H9 (cell line): ENCODE measurements around the gene RAB5IF. TPM values are rescaled to one million over a fixed set of nuclear protein-coding genes. Genes with fewer than 3 reads are reported as not detected.

Experiments used
- DNase-seq: peaks from one replicate; pipeline ENCODE4 v3.0.0-alpha.2; 2017
- H2AFZ ChIP-seq: one replicate; pipeline ENCODE4 v1.6.1; 2013; ENCODE audit warnings: mild to moderate bottlenecking, low read length, control low read depth, moderate library complexity
- H2AK5ac ChIP-seq: 2 replicates; pipeline ENCODE4 v1.6.1; 2013; ENCODE audit warnings: low read length, control low read depth, mixed read lengths; ENCODE audit not compliant: insufficient read length
- H2BK120ac ChIP-seq: one replicate; pipeline ENCODE4 v1.6.1; 2013; ENCODE audit warnings: low read depth, mild to moderate bottlenecking, low read length, control low read depth, inconsistent platforms; ENCODE audit not compliant: poor library complexity, severe bottlenecking
- H2BK12ac ChIP-seq: 2 replicates; pipeline ENCODE4 v1.6.1; 2013; ENCODE audit warnings: low read length, control low read depth, mixed read lengths, low read depth; ENCODE audit not compliant: insufficient read length
- H2BK15ac ChIP-seq: 2 replicates; pipeline ENCODE4 v1.6.1; 2013; ENCODE audit warnings: low read depth, low read length, control low read depth
- H2BK20ac ChIP-seq: one replicate; pipeline ENCODE4 v1.6.1; 2013; ENCODE audit warnings: low read depth, mild to moderate bottlenecking, low read length, control low read depth, inconsistent platforms; ENCODE audit not compliant: poor library complexity, severe bottlenecking
- H2BK5ac ChIP-seq: 2 replicates; pipeline ENCODE4 v1.6.1; 2013; ENCODE audit warnings: low read length, control low read depth, mixed read lengths; ENCODE audit not compliant: insufficient read length
- H3K14ac ChIP-seq: 2 replicates; pipeline ENCODE4 v1.6.1; 2013; ENCODE audit warnings: low read length, control low read depth; ENCODE audit not compliant: insufficient read depth
- H3K18ac ChIP-seq: 2 replicates; pipeline ENCODE4 v1.6.1; 2013; ENCODE audit warnings: low read depth, mild to moderate bottlenecking, mixed read lengths, low read length, control low read depth; ENCODE audit not compliant: insufficient read length
- H3K23ac ChIP-seq: 2 replicates; pipeline ENCODE4 v1.6.1; 2013; ENCODE audit warnings: low read length, control low read depth, mixed read lengths, low read depth; ENCODE audit not compliant: insufficient read length
- H3K23me2 ChIP-seq: 2 replicates; pipeline ENCODE4 v1.6.1; 2013; ENCODE audit warnings: low read depth, mild to moderate bottlenecking, mixed read lengths, low read length, control low read depth; ENCODE audit not compliant: insufficient read length, poor library complexity, severe bottlenecking
- H3K27ac ChIP-seq: 2 replicates; pipeline ENCODE4 v1.5.1; 2013; ENCODE audit warnings: low read length, control low read depth, mixed read lengths, low read depth; ENCODE audit not compliant: insufficient read length
- H3K27me3 ChIP-seq: 2 replicates; pipeline ENCODE4 v1.6.1; 2013; ENCODE audit warnings: low read length, control low read depth, inconsistent platforms; ENCODE audit not compliant: insufficient read depth
- H3K4ac ChIP-seq: 2 replicates; pipeline ENCODE4 v1.6.1; 2013; ENCODE audit warnings: low read depth, mild to moderate bottlenecking, control low read depth, inconsistent platforms, low read length, moderate library complexity
- H3K4me1 ChIP-seq: 2 replicates; pipeline ENCODE4 v1.6.1; 2013; ENCODE audit warnings: low read length, control low read depth, inconsistent platforms; ENCODE audit not compliant: insufficient read depth
- H3K4me2 ChIP-seq: 2 replicates; pipeline ENCODE4 v1.6.1; 2013; ENCODE audit warnings: low read length, control low read depth, mixed read lengths; ENCODE audit not compliant: insufficient read length, insufficient read depth
- H3K56ac ChIP-seq: 2 replicates; pipeline ENCODE4 v1.6.1; 2013; ENCODE audit warnings: low read depth, mild to moderate bottlenecking, mixed read lengths, low read length, control low read depth; ENCODE audit not compliant: insufficient read length
- H3K79me1 ChIP-seq: 2 replicates; pipeline ENCODE4 v1.6.1; 2013; ENCODE audit warnings: low read depth, mild to moderate bottlenecking, moderate library complexity, low read length, control low read depth, inconsistent platforms; ENCODE audit not compliant: insufficient read depth, poor library complexity, severe bottlenecking
- H3K79me2 ChIP-seq: 2 replicates; pipeline ENCODE4 v1.6.1; 2013; ENCODE audit warnings: low read length, control low read depth, inconsistent platforms; ENCODE audit not compliant: insufficient read depth
- H3K9ac ChIP-seq: 2 replicates; pipeline ENCODE4 v1.6.1; 2013; ENCODE audit warnings: low read length, control low read depth, mixed read lengths; ENCODE audit not compliant: insufficient read length; ENCODE audit errors: extremely low read depth
- H3K9me3 ChIP-seq: one replicate; pipeline ENCODE4 v1.6.1; 2013; ENCODE audit warnings: low read depth, low read length, inconsistent platforms; ENCODE audit not compliant: control insufficient read depth
- H3T11ph ChIP-seq: one replicate; pipeline ENCODE4 v1.6.1; 2013; ENCODE audit warnings: mild to moderate bottlenecking, low read length, control low read depth, inconsistent platforms
- H4K20me1 ChIP-seq: one replicate; pipeline ENCODE4 v1.6.1; 2013; ENCODE audit not compliant: control insufficient read depth, insufficient read length, insufficient read depth
- H4K5ac ChIP-seq: 2 replicates; pipeline ENCODE4 v1.6.1; 2013; ENCODE audit warnings: low read depth, mild to moderate bottlenecking, mixed read lengths, low read length, control low read depth; ENCODE audit not compliant: insufficient read length
- H4K8ac ChIP-seq: replicated peaks from 2 replicates; pipeline ENCODE4 v1.6.1; 2013; ENCODE audit warnings: low read length, control low read depth, mixed read lengths, low read depth; ENCODE audit not compliant: insufficient read length
- H4K91ac ChIP-seq: 2 replicates; pipeline ENCODE4 v1.6.1; 2013; ENCODE audit warnings: low read depth, mild to moderate bottlenecking, moderate library complexity, mixed read lengths, low read length, control low read depth; ENCODE audit not compliant: insufficient read length
- H3K27ac Mint-ChIP-seq, 3 experiments: 2 replicates in 2 of 3; 3 replicates in 1 of 3; pipeline ENCODE4 v1.8.0; 2020 to 2021; ENCODE audit warnings: mixed read lengths in 3 of 3, mild to moderate bottlenecking in 1 of 3, moderate library complexity in 1 of 3
- H3K27me3 Mint-ChIP-seq: 2 replicates; pipeline ENCODE4 v1.8.0; 2021; ENCODE audit warnings: low read depth, mild to moderate bottlenecking, moderate library complexity, mixed read lengths
- H3K36me3 Mint-ChIP-seq, 3 experiments: 2 replicates in 2 of 3; 3 replicates in 1 of 3; pipeline ENCODE4 v1.8.0; 2020 to 2021; ENCODE audit warnings: low read depth in 3 of 3, mixed read lengths in 3 of 3; ENCODE audit not compliant: insufficient read depth in 1 of 3
- H3K4me1 Mint-ChIP-seq, 2 experiments: 2 replicates each; pipeline ENCODE4 v1.8.0; 2020; ENCODE audit warnings: mixed read lengths in 2 of 2
- H3K4me3 Mint-ChIP-seq, 2 experiments: 2 replicates in 1 of 2; 3 replicates in 1 of 2; pipeline ENCODE4 v1.8.0; 2020 to 2021; ENCODE audit warnings: mild to moderate bottlenecking in 2 of 2, mixed read lengths in 2 of 2, moderate library complexity in 1 of 2
- H3K9me3 Mint-ChIP-seq, 2 experiments: 2 replicates in 1 of 2; 3 replicates in 1 of 2; pipeline ENCODE4 v1.8.0; 2020; ENCODE audit warnings: mild to moderate bottlenecking in 2 of 2, mixed read lengths in 2 of 2, moderate library complexity in 1 of 2
- CTCF ChIP-seq: fragments of 200-600 bp; sonication (generic); conservative IDR thresholded peaks from 3 replicates; pipeline ENCODE4 v1.8.0; 2021; ENCODE audit warnings: antibody characterized with exemption, mild to moderate bottlenecking
- WGBS: extraction: QIAGEN DNeasy Blood & Tissue Kit; methylation state at CpG from one replicate; pipeline ENCODE4 v1.1.7; 2013; ENCODE audit warnings: missing lambda C conversion rate, low lambda C conversion rate, mixed read lengths; ENCODE audit not compliant: insufficient read length; ENCODE audit errors: extremely low coverage; 5-methylcytosine and 5-hydroxymethylcytosine counted together
- total RNA-seq: library from RNA; stranded (reverse); gene quantifications from 2 replicates; pipeline ENCODE4 v1.2.1, GENCODE V29; 2021

Gene RAB5IF
- total RNA-seq, 1 experiment from 2014 or later: 96.5 TPM

GRCh38 chr20:36591281-36591680, 14.3 kb upstream of the RAB5IF start:
- Histone ChIP-seq H2BK120ac (no peak overlapping the region), H3K18ac (no peak overlapping the region), H3K27me3 (no peaks in the 10 kb centered on the region), H4K91ac (no peak overlapping the region), H3K23me2 (no peaks in the 10 kb centered on the region), H3K4ac (no peak overlapping the region), H2BK5ac (no peak overlapping the region), H3K4me1 (peaks cover 5% of the 10 kb centered on the region), H3K9ac (no peak overlapping the region), H4K20me1 (no peaks in the 10 kb centered on the region), H3K79me2 (no peaks in the 10 kb centered on the region), H3K9me3 (no peaks in the 10 kb centered on the region), H3T11ph (no peak overlapping the region), H3K23ac (no peak overlapping the region), H4K5ac (no peak overlapping the region), H3K14ac (no peak overlapping the region), H2AFZ (no peak overlapping the region), H3K79me1 (no peaks in the 10 kb centered on the region), H2AK5ac (no peak overlapping the region), H3K56ac (no peak overlapping the region), H4K8ac (no peak overlapping the region), H2BK20ac (no peak overlapping the region), H3K27ac (no peak overlapping the region), H3K4me2 (no peak overlapping the region), H2BK15ac (no peak overlapping the region), H2BK12ac (no peak overlapping the region)
- no peak for TF ChIP-seq CTCF
- no peak for DNase-seq
- H3K9me3 Mint-ChIP-seq: no peaks in the 10 kb centered on the region; a peak in 1 of 5 replicates
- peaks cover 32 to 44% of the 10 kb centered on the region in 2 experiments for H3K4me1 Mint-ChIP-seq
- WGBS: no CpG with 5 or more reads among the region's 5 CpGs
- H3K27ac Mint-ChIP-seq: peak overlapping the region in 2 of 3 experiments; percentile 81 to 93; a peak in 3 of 7 replicates
- no peaks in the 10 kb centered on the region for H3K27me3 Mint-ChIP-seq
- H3K4me3 Mint-ChIP-seq: no peak overlapping the region
- peaks cover 48 to 57% (median 51%) of the 10 kb centered on the region in 3 experiments for H3K36me3 Mint-ChIP-seq
